ENCODE data around the gene TIMM50.

GRCh38 chr19:39469567-39469966 is 11.1 kb upstream of the TIMM50 start:
- TF ChIP-seq CTCF (CRISPR knock-in tag; IDR thresholded peaks at IDR 0.05) (no peak), CBX1 (IDR thresholded peaks at IDR 0.05; ENCODE audit: low read depth) (no peak), AHR (CRISPR knock-in tag; IDR thresholded peaks at IDR 0.05) (no peak), CHD4 (IDR thresholded peaks at IDR 0.05; ENCODE audit: borderline replicate concordance, low read length) (no peak)

All from HepG2 (cell line).